Measurements from ENCODE around the gene VPS13A.
"Not testable (repeated sequence)": the region's sequence is repeated elsewhere in the genome, so short reads cannot be mapped to it uniquely, and the experiment has no call there.

The VPS13A gene

DNA sequence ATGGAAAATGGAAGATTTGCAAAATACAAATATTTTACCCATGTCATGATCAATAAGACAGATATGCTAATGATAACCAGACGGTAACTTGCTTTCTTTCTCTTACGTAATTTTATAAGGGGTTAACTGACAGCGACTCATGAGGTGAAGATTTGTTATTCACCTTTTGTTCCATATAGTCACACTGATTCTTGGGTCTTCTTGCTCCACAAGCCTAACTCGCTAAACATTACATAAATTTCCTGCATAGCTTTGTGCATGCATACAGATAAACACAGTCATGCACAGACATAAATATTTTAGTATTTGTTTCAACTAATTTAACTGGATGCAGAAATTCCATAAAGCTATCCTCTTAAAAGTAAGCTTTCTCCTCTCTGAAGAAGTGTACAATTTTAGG lies 225.9 kb downstream of the VPS13A start:
- no peaks in the 10 kb centered on the region for H3K27me3 ChIP-seq

DNA sequence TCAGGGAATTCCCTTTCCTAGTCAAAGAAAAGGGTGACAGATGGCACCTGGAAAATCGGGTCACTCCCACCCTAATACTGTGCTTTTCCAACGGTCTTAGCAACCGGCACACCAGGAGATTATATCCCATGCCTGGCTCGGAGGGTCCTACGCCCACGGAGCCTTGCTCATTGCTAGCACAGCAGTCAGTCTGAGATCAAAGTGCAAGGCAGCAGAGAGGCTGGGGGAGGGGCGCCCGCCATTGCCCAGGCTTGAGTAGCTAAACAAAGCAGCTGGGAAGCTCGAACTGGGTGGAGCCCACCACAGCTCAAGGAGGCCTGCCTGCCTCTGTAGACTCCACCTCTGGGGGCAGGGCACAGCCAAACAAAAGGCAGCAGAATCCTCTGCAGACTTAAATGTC lies 231.2 kb downstream of the VPS13A start:
- not testable (repeated sequence) for H3K36me3 ChIP-seq; H3K4me3 ChIP-seq (ENCODE audit: low read depth in 1 of 2, low read length in 1 of 2); H3K27ac ChIP-seq; H3K9me3 ChIP-seq; H3K4me1 ChIP-seq (ENCODE audit: control insufficient read depth in 1 of 2, insufficient read depth in 1 of 2, low read depth in 1 of 2, low read length in 1 of 2); H3K27me3 ChIP-seq

More for the DNA sequence above, 225.9 kb downstream of the VPS13A start:
- H3K36me3 ChIP-seq: peaks cover 6% of the 10 kb centered on the region
- no peaks in the 10 kb centered on the region for H3K9me3 ChIP-seq
- H3K27ac ChIP-seq: no peak overlapping the region
- TF ChIP-seq, protein P1, sequence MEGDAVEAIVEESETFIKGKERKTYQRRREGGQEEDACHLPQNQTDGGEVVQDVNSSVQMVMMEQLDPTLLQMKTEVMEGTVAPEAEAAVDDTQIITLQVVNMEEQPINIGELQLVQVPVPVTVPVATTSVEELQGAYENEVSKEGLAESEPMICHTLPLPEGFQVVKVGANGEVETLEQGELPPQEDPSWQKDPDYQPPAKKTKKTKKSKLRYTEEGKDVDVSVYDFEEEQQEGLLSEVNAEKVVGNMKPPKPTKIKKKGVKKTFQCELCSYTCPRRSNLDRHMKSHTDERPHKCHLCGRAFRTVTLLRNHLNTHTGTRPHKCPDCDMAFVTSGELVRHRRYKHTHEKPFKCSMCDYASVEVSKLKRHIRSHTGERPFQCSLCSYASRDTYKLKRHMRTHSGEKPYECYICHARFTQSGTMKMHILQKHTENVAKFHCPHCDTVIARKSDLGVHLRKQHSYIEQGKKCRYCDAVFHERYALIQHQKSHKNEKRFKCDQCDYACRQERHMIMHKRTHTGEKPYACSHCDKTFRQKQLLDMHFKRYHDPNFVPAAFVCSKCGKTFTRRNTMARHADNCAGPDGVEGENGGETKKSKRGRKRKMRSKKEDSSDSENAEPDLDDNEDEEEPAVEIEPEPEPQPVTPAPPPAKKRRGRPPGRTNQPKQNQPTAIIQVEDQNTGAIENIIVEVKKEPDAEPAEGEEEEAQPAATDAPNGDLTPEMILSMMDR (IDR thresholded peaks at IDR 0.05): no peak
- no peak overlapping the region for H3K4me3 ChIP-seq (ENCODE audit: low read depth in 1 of 2, low read length in 1 of 2)
- H3K4me1 ChIP-seq (ENCODE audit: control insufficient read depth in 1 of 2, insufficient read depth in 1 of 2, low read depth in 1 of 2, low read length in 1 of 2): no peaks in the 10 kb centered on the region

DNA sequence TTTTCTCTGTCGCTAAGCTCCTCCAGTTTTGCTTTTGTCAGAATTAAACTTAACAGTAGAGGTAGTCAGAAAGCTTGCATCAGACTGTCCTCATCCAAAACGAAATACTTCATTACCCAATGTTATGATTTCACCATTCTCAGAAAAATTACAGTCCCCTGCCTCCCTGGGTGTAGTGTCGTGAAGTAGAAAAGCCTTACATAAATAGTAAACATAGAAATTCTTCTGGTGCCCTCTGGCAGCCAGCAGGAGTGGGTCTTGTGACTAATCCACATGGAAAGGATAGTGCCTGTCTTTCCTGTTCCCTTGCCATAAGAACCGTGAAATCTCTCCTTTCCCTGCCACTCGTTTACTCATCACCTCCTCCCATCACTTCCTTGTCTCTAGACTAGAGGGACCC lies 240.2 kb downstream of the VPS13A start:
- Histone ChIP-seq H3K36me3 (no peaks in the 10 kb centered on the region), H3K9me3 (no peaks in the 10 kb centered on the region), H3K4me1 (ENCODE audit: control insufficient read depth in 1 of 2, insufficient read depth in 1 of 2, low read depth in 1 of 2, low read length in 1 of 2) (peaks cover 37 to 49% of the 10 kb centered on the region in 2 experiments), H3K27me3 (no peaks in the 10 kb centered on the region), H3K27ac (peak overlapping the region; percentile 80), H3K4me3 (ENCODE audit: low read depth in 1 of 2, low read length in 1 of 2) (peak overlapping the region; percentile 33 to 39)
- TF ChIP-seq, protein P1 (IDR thresholded peaks at IDR 0.05): no peak

DNA sequence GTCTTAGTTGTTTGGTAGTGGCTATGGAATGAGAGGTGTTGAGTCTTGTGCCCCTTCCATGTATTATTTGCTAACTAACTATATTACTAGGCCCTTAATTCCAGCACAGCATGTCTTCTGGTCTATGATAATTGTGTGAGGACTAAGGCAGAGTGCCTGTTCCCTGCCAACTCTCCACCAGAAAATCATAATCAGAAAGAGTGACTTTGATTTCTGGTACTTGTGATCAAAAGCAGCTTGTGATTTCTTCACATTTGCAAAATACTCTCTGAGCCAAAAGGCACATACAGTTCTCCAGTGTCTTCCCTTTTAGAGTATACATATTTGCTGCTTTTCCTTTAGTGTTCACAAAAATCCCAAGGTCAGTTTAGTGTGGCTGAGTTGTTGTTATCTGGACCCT lies 240.9 kb downstream of the VPS13A start:
- H3K4me3 ChIP-seq (ENCODE audit: low read depth in 1 of 2, low read length in 1 of 2): no peak overlapping the region
- TF ChIP-seq, protein P1 (IDR thresholded peaks at IDR 0.05): no peak
- H3K9me3 ChIP-seq: no peaks in the 10 kb centered on the region
- H3K27me3 ChIP-seq: no peaks in the 10 kb centered on the region
- H3K27ac ChIP-seq: peak overlapping the region; percentile 80
- H3K4me1 ChIP-seq (ENCODE audit: control insufficient read depth in 1 of 2, insufficient read depth in 1 of 2, low read depth in 1 of 2, low read length in 1 of 2): peaks cover 37 to 49% of the 10 kb centered on the region in 2 experiments
- no peaks in the 10 kb centered on the region for H3K36me3 ChIP-seq

DNA sequence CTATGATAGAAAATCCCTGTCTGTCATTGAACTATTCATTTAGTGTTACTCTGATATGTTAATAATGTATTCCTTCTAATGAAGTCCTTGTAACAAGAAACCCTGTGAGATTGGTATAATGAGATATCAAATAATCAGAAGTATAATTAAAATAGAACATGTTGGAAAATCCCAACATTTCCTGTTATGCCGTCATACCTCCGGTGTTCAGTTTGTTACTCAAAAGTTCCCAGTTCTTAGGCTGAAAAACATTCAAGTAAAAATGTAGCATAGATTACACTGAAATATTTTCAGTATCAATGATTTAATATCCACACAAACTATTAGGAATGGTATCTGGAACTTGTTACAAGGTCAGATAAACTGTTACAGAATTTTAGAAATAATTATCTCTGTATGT lies 243.3 kb downstream of the VPS13A start:
- no peaks in the 10 kb centered on the region for H3K36me3 ChIP-seq
- H3K27me3 ChIP-seq: no peaks in the 10 kb centered on the region
- TF ChIP-seq, protein P1 (IDR thresholded peaks at IDR 0.05): no peak
- H3K4me1 ChIP-seq (ENCODE audit: control insufficient read depth in 1 of 2, insufficient read depth in 1 of 2, low read depth in 1 of 2, low read length in 1 of 2): peaks cover 47 to 55% of the 10 kb centered on the region in 2 experiments
- no peak overlapping the region for H3K4me3 ChIP-seq (ENCODE audit: low read depth in 1 of 2, low read length in 1 of 2)
- H3K9me3 ChIP-seq: no peaks in the 10 kb centered on the region
- H3K27ac ChIP-seq: no peak overlapping the region

DNA sequence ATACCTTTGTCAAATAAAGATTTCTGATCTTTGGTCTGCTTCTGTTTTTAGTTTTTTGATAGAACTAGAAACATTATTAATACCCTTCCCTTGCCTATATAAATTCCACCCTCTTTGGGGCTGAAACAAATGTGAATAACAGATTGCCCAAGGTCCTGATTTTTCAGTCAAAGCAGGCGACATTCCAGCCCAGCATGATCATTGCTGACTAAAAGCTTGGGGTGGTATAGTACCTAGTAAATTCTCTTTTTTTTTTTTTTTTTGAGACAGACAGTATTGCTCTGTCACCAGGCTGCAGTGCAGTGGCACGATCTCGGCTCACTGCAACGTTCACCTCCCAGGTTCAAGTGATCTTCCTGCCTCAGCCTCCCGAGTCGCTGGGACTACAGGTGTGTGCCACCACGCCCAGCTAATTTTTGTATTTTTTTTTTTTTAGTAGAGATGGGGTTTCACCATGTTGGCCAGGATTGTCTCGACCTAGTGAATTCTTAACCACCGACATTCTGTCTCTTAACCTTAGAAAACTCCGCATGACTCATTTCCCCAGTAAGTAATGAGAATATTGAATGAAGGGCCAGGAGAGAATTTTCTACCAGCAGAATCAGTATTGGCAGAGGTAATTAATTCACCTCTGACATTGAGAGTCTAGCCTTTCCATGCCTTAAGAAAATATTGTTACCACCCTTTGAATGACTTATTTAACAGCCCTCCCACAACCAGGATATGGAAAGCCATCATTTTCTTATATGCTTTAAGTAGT lies 244.4 kb downstream of the VPS13A start:
- Histone ChIP-seq H3K27ac (no peak overlapping the region), H3K4me3 (ENCODE audit: low read depth in 1 of 2, low read length in 1 of 2) (no peak overlapping the region), H3K4me1 (ENCODE audit: control insufficient read depth in 1 of 2, insufficient read depth in 1 of 2, low read depth in 1 of 2, low read length in 1 of 2) (peaks cover 47 to 55% of the 10 kb centered on the region in 2 experiments), H3K9me3 (no peaks in the 10 kb centered on the region), H3K27me3 (no peaks in the 10 kb centered on the region), H3K36me3 (no peaks in the 10 kb centered on the region)
- TF ChIP-seq, protein P1 (IDR thresholded peaks at IDR 0.05): no peak
